Measurements from ENCODE around the gene C4A.
"Not testable (repeated sequence)": the region's sequence is repeated elsewhere in the genome, so short reads cannot be mapped to it uniquely, and the experiment has no call there.

DNA sequence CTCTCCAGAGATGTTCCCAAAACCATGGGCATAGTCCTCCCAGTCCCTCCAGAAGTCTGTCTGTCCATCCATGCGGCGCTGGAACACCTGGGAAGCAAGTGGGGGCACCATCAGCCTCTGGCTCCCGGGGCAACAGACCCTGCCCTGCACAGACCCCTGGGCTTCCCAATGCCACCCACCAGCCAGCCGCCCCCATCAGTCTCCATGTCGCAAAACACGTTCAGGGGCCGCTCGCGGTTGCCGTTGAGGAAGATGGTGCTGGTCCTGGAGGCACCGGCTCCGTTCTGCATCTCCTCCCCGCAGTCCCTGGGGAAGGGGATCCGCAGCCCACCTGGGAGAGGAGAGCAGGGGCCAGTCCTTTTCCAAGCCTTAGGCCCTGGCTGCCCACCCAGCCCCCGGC lies 60.4 kb downstream of the C4A start:
- TF ChIP-seq, protein P1, sequence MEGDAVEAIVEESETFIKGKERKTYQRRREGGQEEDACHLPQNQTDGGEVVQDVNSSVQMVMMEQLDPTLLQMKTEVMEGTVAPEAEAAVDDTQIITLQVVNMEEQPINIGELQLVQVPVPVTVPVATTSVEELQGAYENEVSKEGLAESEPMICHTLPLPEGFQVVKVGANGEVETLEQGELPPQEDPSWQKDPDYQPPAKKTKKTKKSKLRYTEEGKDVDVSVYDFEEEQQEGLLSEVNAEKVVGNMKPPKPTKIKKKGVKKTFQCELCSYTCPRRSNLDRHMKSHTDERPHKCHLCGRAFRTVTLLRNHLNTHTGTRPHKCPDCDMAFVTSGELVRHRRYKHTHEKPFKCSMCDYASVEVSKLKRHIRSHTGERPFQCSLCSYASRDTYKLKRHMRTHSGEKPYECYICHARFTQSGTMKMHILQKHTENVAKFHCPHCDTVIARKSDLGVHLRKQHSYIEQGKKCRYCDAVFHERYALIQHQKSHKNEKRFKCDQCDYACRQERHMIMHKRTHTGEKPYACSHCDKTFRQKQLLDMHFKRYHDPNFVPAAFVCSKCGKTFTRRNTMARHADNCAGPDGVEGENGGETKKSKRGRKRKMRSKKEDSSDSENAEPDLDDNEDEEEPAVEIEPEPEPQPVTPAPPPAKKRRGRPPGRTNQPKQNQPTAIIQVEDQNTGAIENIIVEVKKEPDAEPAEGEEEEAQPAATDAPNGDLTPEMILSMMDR (IDR thresholded peaks at IDR 0.05 in 2 of 3, conservative IDR thresholded peaks at IDR 0.05 in 1 of 3; ENCODE audit: control insufficient read depth in 2 of 3, extremely low read depth in 1 of 3, insufficient read depth in 1 of 3, low read depth in 3 of 3, low read length in 3 of 3) = not testable (repeated sequence)
- not testable (repeated sequence) for TF ChIP-seq CREM (IDR thresholded peaks at IDR 0.05; ENCODE audit: low read depth); ETV6 (conservative IDR thresholded peaks at IDR 0.05 in 1 of 2, IDR thresholded peaks at IDR 0.05 in 1 of 2; ENCODE audit: borderline replicate concordance in 1 of 2, low read depth in 1 of 2); CREB1 (IDR thresholded peaks at IDR 0.05; ENCODE audit: low read depth)

Measured in GM12878 (cell line).